Hepatocyte (in vitro differentiated cells): ENCODE results near the gene CBY1.

ENCODE experiments used
- CTCF ChIP-seq: fragments of 200-600 bp; sonication (generic); IDR thresholded peaks from 2 replicates; pipeline ENCODE4 v1.5.1; 2016; ENCODE audit warnings: antibody characterized with exemption, mild to moderate bottlenecking; ENCODE audit not compliant: poor library complexity
- EZH2 ChIP-seq: fragments of 200-600 bp; sonication (generic); IDR thresholded peaks from 2 replicates; pipeline ENCODE4 v1.6.1; 2016; ENCODE audit warnings: antibody characterized with exemption, mild to moderate bottlenecking, borderline replicate concordance

GRCh38 chr22:38645430-38645829 is 11.0 kb upstream of the CBY1 start:
- TF ChIP-seq EZH2 (no peak), CTCF (no peak)
